Lower lobe of right lung (tissue), 2 donors: ENCODE measurements around the gene STRN. TPM values are rescaled to one million over a fixed set of nuclear protein-coding genes. Genes with fewer than 3 reads are reported as not detected.

Source experiments
- ATAC-seq, 2 donors: fragments of 200-7000 bp; cut with Tn5 transposase; one replicate each; pipeline ENCODE4 v1.9.1; 2020 to 2022; ENCODE audit warnings: mild to moderate bottlenecking in 2 of 2, moderate library complexity in 2 of 2
- DNase-seq: peaks from one replicate; pipeline ENCODE4 v3.0.0-alpha.2; 2020
- H3K27ac ChIP-seq: fragments of 200-600 bp; one replicate; pipeline ENCODE4 v1.8.0; 2022
- H3K27me3 ChIP-seq: fragments of 200-600 bp; one replicate; pipeline ENCODE4 v1.8.0; 2022; ENCODE audit warnings: low read depth
- H3K36me3 ChIP-seq: fragments of 200-600 bp; one replicate; pipeline ENCODE4 v1.8.0; 2022; ENCODE audit warnings: mild to moderate bottlenecking
- H3K4me1 ChIP-seq: fragments of 200-600 bp; one replicate; pipeline ENCODE4 v1.8.0; 2022
- H3K4me3 ChIP-seq: fragments of 200-600 bp; one replicate; pipeline ENCODE4 v1.8.0; 2022; ENCODE audit warnings: mild to moderate bottlenecking
- H3K9me3 ChIP-seq: fragments of 200-600 bp; one replicate; pipeline ENCODE4 v1.8.0; 2022
- CTCF ChIP-seq: fragments of 200-600 bp; IDR thresholded peaks from one replicate; pipeline ENCODE4 v1.8.0; 2022; ENCODE audit warnings: antibody characterized with exemption, mild to moderate bottlenecking
- intact Hi-C: fragments of 100-400 bp; cut with DNase I; formaldehyde crosslinking; loops from one replicate; pipeline ENCODE4 v1.11.0; 2022
- total RNA-seq: library from RNA; stranded (reverse); fragmentation: NEBNext Ultra II Directional; extraction: Animal tissue kit (Norgen Biotek cat#: 25700); gene quantifications from one replicate; pipeline ENCODE4 v1.2.1, GENCODE V29; 2021
- donor health status: DM: no; HTN: yes; CAD: no; lungs with severe emphysema.

Gene STRN
- total RNA-seq, 1 donor from 2014 or later, result 31.1 TPM

GRCh38 chr2:36797324-36798070, 168.8 kb downstream of the STRN start:
- intact Hi-C loops, result no loop called here
- TF ChIP-seq CTCF, result no peak
- H3K4me3 ChIP-seq, result no peak overlapping the region
- H3K27me3 ChIP-seq, result peaks cover 6% of the 10 kb centered on the region
- no peak for ATAC-seq
- H3K9me3 ChIP-seq, result no peaks in the 10 kb centered on the region
- H3K27ac ChIP-seq, result no peak overlapping the region
- DNase-seq, result no peak
- no peaks in the 10 kb centered on the region for H3K36me3 ChIP-seq
- no peaks in the 10 kb centered on the region for H3K4me1 ChIP-seq

Other genes starting within 250 kb of the STRN start
- 33.9 TPM for gene HEATR5B, start 117.8 kb upstream of the STRN start, total RNA-seq
- gene GPATCH11, start 118.0 kb upstream of the STRN start, total RNA-seq, result 10.8 TPM
- gene EIF2AK2, start 190.4 kb upstream of the STRN start, total RNA-seq, result 69.2 TPM
- gene SULT6B1, start 222.1 kb upstream of the STRN start, total RNA-seq, result not detected
- 38.5 TPM for gene CEBPZOS, start 230.0 kb upstream of the STRN start, total RNA-seq